CD4-positive, alpha-beta T cell (primary cell): ENCODE data around the gene FANCD2. TPM values are rescaled to one million over a fixed set of nuclear protein-coding genes. Genes with fewer than 3 reads are reported as not detected.

Experiments used
- ATAC-seq: fragments of 200-7000 bp; cut with Tn5 transposase; one replicate; pipeline ENCODE4 v1.10.0; 2022; ENCODE audit warnings: mild to moderate bottlenecking; ENCODE audit not compliant: poor library complexity
- CTCF ChIA-PET: fragments of 350-600 bp; sonication (Branson Sonifier 250); formaldehyde crosslinking; loops from one replicate; lab custom pipeline; 2021; ENCODE audit warnings: antibody characterized with exemption, inconsistent platforms; lab: Charles Lee
- POLR2A ChIA-PET: fragments of 350-600 bp; sonication (Branson Sonifier 250); formaldehyde crosslinking; loops from one replicate; lab custom pipeline; 2021; ENCODE audit warnings: antibody characterized with exemption, inconsistent platforms; lab: Charles Lee
- DNase-seq, 14 experiments: peaks; one replicate each; pipeline ENCODE4 v3.0.0-alpha.2; 2013 to 2020; ENCODE audit warnings: mixed read lengths in 2 of 14
- H3K27ac ChIP-seq, 2 donors: one replicate each; pipeline versions ENCODE4 v1.5.1 to v1.7.0; 2013; ENCODE audit warnings: low read length in 2 of 2, low read depth in 1 of 2, mild to moderate bottlenecking in 1 of 2
- H3K27me3 ChIP-seq, 2 experiments: 1 replicate in 1 of 2; 2 replicates in 1 of 2; pipeline versions ENCODE4 v1.6.1 to v1.7.0; 2013; ENCODE audit warnings: low read length in 2 of 2, control low read depth in 1 of 2, mild to moderate bottlenecking in 1 of 2, moderate library complexity in 1 of 2; ENCODE audit not compliant: insufficient read depth in 2 of 2, control insufficient read depth in 1 of 2
- H3K36me3 ChIP-seq: one replicate; pipeline ENCODE4 v1.6.1; 2013; ENCODE audit warnings: low read length, control low read depth; ENCODE audit not compliant: insufficient read depth
- H3K4me1 ChIP-seq: one replicate; pipeline ENCODE4 v1.6.1; 2013; ENCODE audit warnings: low read length, control low read depth; ENCODE audit not compliant: insufficient read depth
- H3K4me3 ChIP-seq: one replicate; pipeline ENCODE4 v1.5.1; 2013; ENCODE audit warnings: mild to moderate bottlenecking, low read length, moderate library complexity
- H3K9me3 ChIP-seq, 2 experiments: 1 replicate in 1 of 2; 2 replicates in 1 of 2; pipeline versions ENCODE4 v1.6.1 to v1.7.0; 2013; ENCODE audit warnings: low read length in 2 of 2, mild to moderate bottlenecking in 2 of 2, control low read depth in 1 of 2, moderate library complexity in 1 of 2; ENCODE audit not compliant: control insufficient read depth in 1 of 2, insufficient read depth in 1 of 2
- H3K27ac Mint-ChIP-seq: one replicate; pipeline ENCODE4 v1.8.0; 2020; ENCODE audit warnings: mixed read lengths
- H3K27me3 Mint-ChIP-seq: one replicate; pipeline ENCODE4 v1.8.0; 2021; ENCODE audit warnings: mixed read lengths
- H3K36me3 Mint-ChIP-seq: one replicate; pipeline ENCODE4 v1.8.0; 2021; ENCODE audit warnings: low read depth, mixed read lengths
- H3K4me1 Mint-ChIP-seq: one replicate; pipeline ENCODE4 v1.8.0; 2021; ENCODE audit warnings: low read depth, mixed read lengths
- H3K4me3 Mint-ChIP-seq: one replicate; pipeline ENCODE4 v1.8.0; 2020; ENCODE audit warnings: mild to moderate bottlenecking, mixed read lengths
- H3K9me3 Mint-ChIP-seq: one replicate; pipeline ENCODE4 v1.8.0; 2020; ENCODE audit warnings: mixed read lengths
- CTCF ChIP-seq: fragments of 200-600 bp; IDR thresholded peaks from one replicate; pipeline ENCODE4 v1.8.0; 2022; ENCODE audit warnings: antibody characterized with exemption, mild to moderate bottlenecking
- intact Hi-C, 2 experiments: fragments of 100-400 bp; cut with DNase I in 1 of 2; cut with micrococcal nuclease in 1 of 2; formaldehyde crosslinking; loops; one replicate each; pipeline versions ENCODE4 v1.15.1 to v1.9.0; 2023 to 2025; cut with DNase I, micrococcal nuclease
- total RNA-seq, 174 experiments: library from RNA in 2 of 174; stranded (reverse) in 2 of 174; gene quantifications; one replicate each; pipeline ENCODE4 v1.2.3 and lab custom pipeline; 2021 to 2026

FANCD2 gene
- total RNA-seq, 2 experiments from 2014 or later: 13.8 to 16.8 TPM

GRCh38 chr3:10137178-10137577 lies 110.9 kb downstream of the FANCD2 start:
- no peaks in the 10 kb centered on the region for H3K36me3 ChIP-seq
- H3K9me3 Mint-ChIP-seq: no peaks in the 10 kb centered on the region
- peaks cover 5% of the 10 kb centered on the region for H3K4me1 ChIP-seq
- H3K9me3 ChIP-seq: no peaks in the 10 kb centered on the region
- POLR2A ChIA-PET: no interaction called here
- ATAC-seq: no peak
- no peak overlapping the region for H3K27ac Mint-ChIP-seq
- H3K4me3 Mint-ChIP-seq: no peak overlapping the region
- no peak for DNase-seq
- intact Hi-C loops: no loop called here
- no peaks in the 10 kb centered on the region for H3K27me3 Mint-ChIP-seq
- H3K36me3 Mint-ChIP-seq: peaks cover 3% of the 10 kb centered on the region
- H3K27ac ChIP-seq: no peak overlapping the region
- no peaks in the 10 kb centered on the region for H3K27me3 ChIP-seq
- no peak overlapping the region for H3K4me3 ChIP-seq
- TF ChIP-seq CTCF: no peak
- CTCF ChIA-PET: no interaction called here
- peaks cover 7% of the 10 kb centered on the region for H3K4me1 Mint-ChIP-seq

DNA sequence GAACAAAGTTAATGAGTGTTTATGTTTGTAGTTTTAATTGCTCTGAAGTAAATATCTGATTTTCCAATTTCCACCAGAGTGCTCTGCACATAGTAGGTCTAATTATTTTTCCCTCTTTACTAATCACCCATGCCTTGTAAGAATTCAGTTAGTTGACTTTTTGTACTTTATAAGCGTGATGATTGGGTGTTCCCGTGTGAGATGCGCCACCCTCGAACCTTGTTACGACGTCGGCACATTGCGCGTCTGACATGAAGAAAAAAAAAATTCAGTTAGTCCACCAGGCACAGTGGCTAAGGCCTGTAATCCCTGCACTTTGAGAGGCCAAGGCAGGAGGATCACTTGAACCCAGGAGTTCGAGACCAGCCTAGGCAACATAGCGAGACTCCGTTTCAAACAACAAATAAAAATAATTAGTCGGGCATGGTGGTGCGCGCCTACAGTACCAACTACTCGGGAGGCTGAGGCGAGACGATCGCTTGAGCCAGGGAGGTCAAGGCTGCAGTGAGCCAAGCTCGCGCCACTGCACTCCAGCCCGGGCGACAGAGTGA lies 114.8 kb downstream of the FANCD2 start:
- POLR2A ChIA-PET: interaction anchor here (0.5 to 2.4 kb wide), 22 partner anchors 10 to 348 kb away, joined by 3 to 28 read pairs (median 4); partner anchors contain the start of genes ARPC4, BRK1, CRELD1 and FANCD2
- DNase-seq: no peak
- intact Hi-C loops: loop anchor here (1.0 to 10.0 kb wide), 6 partner anchors 25 to 206 kb away; partner anchors contain the start of genes CRELD1 (in 1 of the 2) and TATDN2 (in 1 of the 2)

More for the DNA sequence above, 114.8 kb downstream of the FANCD2 start:
- CTCF ChIA-PET: no interaction called here
- H3K4me1 Mint-ChIP-seq: peaks cover 32% of the 10 kb centered on the region
- peaks cover 25% of the 10 kb centered on the region for H3K36me3 Mint-ChIP-seq
- H3K27ac ChIP-seq: peak overlapping the region; percentile 29 to 84
- peak overlapping the region; percentile 85 for H3K4me3 ChIP-seq
- H3K36me3 ChIP-seq: peaks cover 2% of the 10 kb centered on the region
- peak overlapping the region; percentile 90 for H3K4me3 Mint-ChIP-seq
- H3K4me1 ChIP-seq: peaks cover 40% of the 10 kb centered on the region
- H3K27me3 Mint-ChIP-seq: no peaks in the 10 kb centered on the region
- no peaks in the 10 kb centered on the region for H3K9me3 ChIP-seq
- TF ChIP-seq CTCF: no peak
- peak overlapping the region; percentile 85 for H3K27ac Mint-ChIP-seq
- ATAC-seq: no peak
- H3K27me3 ChIP-seq: no peaks in the 10 kb centered on the region
- H3K9me3 Mint-ChIP-seq: no peaks in the 10 kb centered on the region
